GM19238 (cell line): ENCODE measurements around the gene SCYL3.
A peak's percentile ranks its signal among the peaks of the same experiment; 100 is the strongest.
"Not testable (repeated sequence)": the region's sequence is repeated elsewhere in the genome, so short reads cannot be mapped to it uniquely, and the experiment has no call there.

Experiments
- DNase-seq: peaks from one replicate; pipeline ENCODE4 v3.0.0; 2011; ENCODE audit warnings: low spot score; ENCODE audit not compliant: insufficient read length

SCYL3 gene

GRCh38 chr1:169893645-169894423 lies at the start of gene SCYL3:
TSS of gene SCYL3 (minus strand) at chr1:169893896. CDS start at chr1:169888840, 5,056 bp downstream.
- DNase-seq: peak; percentile 82

GRCh38 chr1:169941982-169942830 lies 48.5 kb upstream of the SCYL3 start:
- no peak for DNase-seq

GRCh38 chr1:169933984-169934725 lies 40.5 kb upstream of the SCYL3 start:
- no peak for DNase-seq

- DNase-seq: no peak
These were observed 38.1 kb upstream of the SCYL3 start for GRCh38 chr1:169931795-169932231.

- no peak for DNase-seq
These were observed 35.5 kb upstream of the SCYL3 start for GRCh38 chr1:169929210-169929526.

GRCh38 chr1:169928438-169929209 lies 34.9 kb upstream of the SCYL3 start:
- no peak for DNase-seq

GRCh38 chr1:169925505-169926482 lies 32.1 kb upstream of the SCYL3 start:
- no peak for DNase-seq

- DNase-seq: no peak
These were observed 31.1 kb upstream of the SCYL3 start for GRCh38 chr1:169924829-169925228.

GRCh38 chr1:169924063-169924462 lies 30.4 kb upstream of the SCYL3 start:
- DNase-seq: no peak

- DNase-seq: no peak
These were observed 27.4 kb upstream of the SCYL3 start for GRCh38 chr1:169921080-169921479.

GRCh38 chr1:169918927-169919326 lies 25.2 kb upstream of the SCYL3 start:
- DNase-seq: no peak

GRCh38 chr1:169918220-169918619 lies 24.5 kb upstream of the SCYL3 start:
- DNase-seq: not testable (repeated sequence)

GRCh38 chr1:169915150-169915549 lies 21.5 kb upstream of the SCYL3 start:
- no peak for DNase-seq

- no peak for DNase-seq
These were observed 20.8 kb upstream of the SCYL3 start for GRCh38 chr1:169914531-169914930.

- no peak for DNase-seq
These were observed 15.8 kb upstream of the SCYL3 start for GRCh38 chr1:169909499-169909898.

- DNase-seq: no peak
These were observed 13.2 kb upstream of the SCYL3 start for GRCh38 chr1:169906938-169907337.

- DNase-seq: no peak
These were observed 11.1 kb upstream of the SCYL3 start for GRCh38 chr1:169904834-169905233.

GRCh38 chr1:169902751-169903150 lies 9.1 kb upstream of the SCYL3 start:
- DNase-seq: no peak

- DNase-seq: no peak
These were observed 7.4 kb upstream of the SCYL3 start for GRCh38 chr1:169901115-169901514.

- no peak for DNase-seq
These were observed 6.9 kb upstream of the SCYL3 start for GRCh38 chr1:169900571-169900970.
